Right lobe of liver (tissue), 4 donors: Measurements from ENCODE around the gene SREBF2.

ENCODE experiments used
- CTCF ChIP-seq, 4 donors: fragments of 200-600 bp in 3 of 4; fragments of 450-650 bp in 1 of 4; IDR thresholded peaks; one replicate each; pipeline versions ENCODE4 v1.5.1 to v1.8.0; 2016 to 2022; ENCODE audit warnings: antibody characterized with exemption in 4 of 4, mild to moderate bottlenecking in 2 of 4
- POLR2A ChIP-seq: fragments of 450-650 bp; IDR thresholded peaks from one replicate; pipeline ENCODE4 v1.6.1; 2017; ENCODE audit warnings: antibody characterized with exemption, mild to moderate bottlenecking
- donor health status: DM: no; HTN: no; CAD: no.
- donor health status: DM: no; HTN: no; CAD: no.
- donor health status: DM: no; HTN: yes; CAD: no.

DNA sequence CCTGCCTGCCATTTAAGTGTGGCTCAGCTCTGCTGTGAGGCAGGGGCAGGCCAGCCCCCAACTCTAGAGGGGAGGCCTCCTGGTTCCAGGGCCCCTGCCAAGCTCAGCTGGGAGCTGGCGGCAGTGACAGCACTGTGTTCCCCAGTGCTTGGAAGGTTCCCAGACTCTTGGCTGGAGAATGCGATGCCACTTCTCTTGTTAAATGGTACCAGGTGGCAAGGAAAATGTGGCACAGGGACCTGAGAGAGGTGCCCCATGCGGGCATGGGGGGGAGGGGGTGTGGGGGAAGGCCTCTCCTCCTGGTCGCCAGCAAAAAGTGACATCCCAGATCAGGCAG, 102.1 kb downstream of the SREBF2 start:
- no peak for TF ChIP-seq CTCF (IDR thresholded peaks at IDR 0.05)
- TF ChIP-seq POLR2A, result no peak
